Measurements from ENCODE around the gene AFF3. TPM values are rescaled to one million over a fixed set of nuclear protein-coding genes. Genes with fewer than 3 reads are reported as not detected.

AFF3 gene
- total RNA-seq, 4 donors from 2014 or later, result 9.0 to 20.2 (median 14.5) TPM

GRCh38 chr2:99910902-99911301, 231.5 kb downstream of the AFF3 start:
- in situ Hi-C loops (cut with MboI; ENCODE audit: low pct_ligation_motif_present in 1 of 4, low pct_unique_long_range_greater_than_20kb in 1 of 4, low sequenced_read_pairs in 3 of 4) (no loop called here), intact Hi-C loops (cut with DNase I; ENCODE audit: low total_unique reads) (no loop called here)
- WGBS, 2 donors (ENCODE audit: low coverage in 1 of 2), result 86 to 100% methylated on average over 4 to 5 of the region's 5 CpGs
- no peaks in the 10 kb centered on the region for H3K9me3 ChIP-seq
- no peak overlapping the region for H3K4me3 ChIP-seq
- TF ChIP-seq POLR2AphosphoS5 (IDR thresholded peaks at IDR 0.05) (no peak), EP300 (IDR thresholded peaks at IDR 0.05; ENCODE audit: low read depth) (no peak), POLR2A (IDR thresholded peaks at IDR 0.05) (no peak)
- TF ChIP-seq, protein P1, sequence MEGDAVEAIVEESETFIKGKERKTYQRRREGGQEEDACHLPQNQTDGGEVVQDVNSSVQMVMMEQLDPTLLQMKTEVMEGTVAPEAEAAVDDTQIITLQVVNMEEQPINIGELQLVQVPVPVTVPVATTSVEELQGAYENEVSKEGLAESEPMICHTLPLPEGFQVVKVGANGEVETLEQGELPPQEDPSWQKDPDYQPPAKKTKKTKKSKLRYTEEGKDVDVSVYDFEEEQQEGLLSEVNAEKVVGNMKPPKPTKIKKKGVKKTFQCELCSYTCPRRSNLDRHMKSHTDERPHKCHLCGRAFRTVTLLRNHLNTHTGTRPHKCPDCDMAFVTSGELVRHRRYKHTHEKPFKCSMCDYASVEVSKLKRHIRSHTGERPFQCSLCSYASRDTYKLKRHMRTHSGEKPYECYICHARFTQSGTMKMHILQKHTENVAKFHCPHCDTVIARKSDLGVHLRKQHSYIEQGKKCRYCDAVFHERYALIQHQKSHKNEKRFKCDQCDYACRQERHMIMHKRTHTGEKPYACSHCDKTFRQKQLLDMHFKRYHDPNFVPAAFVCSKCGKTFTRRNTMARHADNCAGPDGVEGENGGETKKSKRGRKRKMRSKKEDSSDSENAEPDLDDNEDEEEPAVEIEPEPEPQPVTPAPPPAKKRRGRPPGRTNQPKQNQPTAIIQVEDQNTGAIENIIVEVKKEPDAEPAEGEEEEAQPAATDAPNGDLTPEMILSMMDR (IDR thresholded peaks at IDR 0.05), result no peak
- H3K36me3 ChIP-seq, result no peaks in the 10 kb centered on the region
- no peak for DNase-seq
- no peak overlapping the region for H3K27ac ChIP-seq
- no peaks in the 10 kb centered on the region for H3K27me3 ChIP-seq
- H3K4me1 ChIP-seq, result no peaks in the 10 kb centered on the region

GRCh38 chr2:99905636-99906035, 236.8 kb downstream of the AFF3 start:
- in situ Hi-C loops (cut with MboI; ENCODE audit: low pct_ligation_motif_present in 1 of 4, low pct_unique_long_range_greater_than_20kb in 1 of 4, low sequenced_read_pairs in 3 of 4) (no loop called here), intact Hi-C loops (cut with DNase I; ENCODE audit: low total_unique reads) (no loop called here)
- H3K9me3 ChIP-seq, result no peaks in the 10 kb centered on the region
- no peak overlapping the region for H3K4me3 ChIP-seq
- H3K27me3 ChIP-seq, result no peaks in the 10 kb centered on the region
- H3K4me1 ChIP-seq, result no peaks in the 10 kb centered on the region
- WGBS, 2 donors (ENCODE audit: low coverage in 1 of 2), result 83 to 86% methylated on average over 2 of the region's 2 CpGs
- no peak for TF ChIP-seq POLR2AphosphoS5 (IDR thresholded peaks at IDR 0.05)
- no peak for DNase-seq
- H3K36me3 ChIP-seq, result no peaks in the 10 kb centered on the region
- H3K27ac ChIP-seq, result no peak overlapping the region

- DNase-seq, result no peak
- no peaks in the 10 kb centered on the region for H3K9me3 ChIP-seq
- WGBS, 2 donors (ENCODE audit: low coverage in 1 of 2), result 97% methylated on average over 5 of the region's 5 CpGs; no CpG with 5 or more reads in 1 of the 2 donors
These were observed 237.4 kb downstream of the AFF3 start for GRCh38 chr2:99905025-99905424.

DNA sequence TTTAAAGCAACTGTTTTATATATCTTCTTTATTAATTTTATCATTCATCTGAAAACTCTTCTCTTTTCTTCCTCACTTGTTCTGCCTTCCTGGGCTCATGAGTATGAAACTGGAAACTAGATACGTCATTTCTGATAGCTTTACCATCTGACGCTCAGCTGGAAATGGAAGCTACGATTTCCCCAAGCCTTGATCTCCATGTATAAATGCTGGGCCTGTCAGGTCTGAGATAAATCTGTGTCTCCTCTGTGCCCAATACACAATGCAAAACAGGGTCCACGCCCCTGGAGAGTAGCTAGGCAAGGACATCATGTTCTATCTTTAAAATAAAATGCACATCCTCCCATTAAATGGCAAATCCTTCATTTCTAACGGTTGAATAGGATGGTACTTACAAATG, 238.4 kb downstream of the AFF3 start:
- in situ Hi-C loops (cut with MboI; ENCODE audit: low pct_ligation_motif_present in 1 of 4, low pct_unique_long_range_greater_than_20kb in 1 of 4, low sequenced_read_pairs in 3 of 4) (no loop called here), intact Hi-C loops (cut with DNase I; ENCODE audit: low total_unique reads) (no loop called here)
- no peak overlapping the region for H3K27ac ChIP-seq
- H3K4me3 ChIP-seq, result no peak overlapping the region
- 80 to 88% methylated on average over 5 of the region's 5 CpGs for WGBS, 2 donors (ENCODE audit: low coverage in 1 of 2)
- no peaks in the 10 kb centered on the region for H3K36me3 ChIP-seq
- no peaks in the 10 kb centered on the region for H3K4me1 ChIP-seq
- no peak for DNase-seq
- H3K9me3 ChIP-seq, result no peaks in the 10 kb centered on the region
- TF ChIP-seq, protein P1 (IDR thresholded peaks at IDR 0.05), result no peak
- no peak for TF ChIP-seq POLR2A (IDR thresholded peaks at IDR 0.05)
- TF ChIP-seq POLR2AphosphoS5 (IDR thresholded peaks at IDR 0.05), result no peak
- TF ChIP-seq EP300 (IDR thresholded peaks at IDR 0.05; ENCODE audit: low read depth), result no peak
- no peaks in the 10 kb centered on the region for H3K27me3 ChIP-seq

More at GRCh38 chr2:99905025-99905424, 237.4 kb downstream of the AFF3 start:
- Histone ChIP-seq H3K36me3 (no peaks in the 10 kb centered on the region), H3K4me3 (no peak overlapping the region), H3K4me1 (no peaks in the 10 kb centered on the region), H3K27ac (no peak overlapping the region), H3K27me3 (no peaks in the 10 kb centered on the region)
- TF ChIP-seq POLR2A (IDR thresholded peaks at IDR 0.05) (no peak), EP300 (IDR thresholded peaks at IDR 0.05; ENCODE audit: low read depth) (no peak), POLR2AphosphoS5 (IDR thresholded peaks at IDR 0.05) (no peak)
- TF ChIP-seq, protein P1 (IDR thresholded peaks at IDR 0.05), result no peak
- intact Hi-C loops (cut with DNase I; ENCODE audit: low total_unique reads) (no loop called here), in situ Hi-C loops (cut with MboI; ENCODE audit: low pct_ligation_motif_present in 1 of 4, low pct_unique_long_range_greater_than_20kb in 1 of 4, low sequenced_read_pairs in 3 of 4) (no loop called here)

- TF ChIP-seq, protein P1 (IDR thresholded peaks at IDR 0.05), result no peak
- no peak for TF ChIP-seq POLR2A (IDR thresholded peaks at IDR 0.05)
- TF ChIP-seq EP300 (IDR thresholded peaks at IDR 0.05; ENCODE audit: low read depth), result no peak
- TF ChIP-seq POLR2AphosphoS5 (IDR thresholded peaks at IDR 0.05), result no peak
- H3K36me3 ChIP-seq, result no peaks in the 10 kb centered on the region
- H3K4me1 ChIP-seq, result no peaks in the 10 kb centered on the region
- no peaks in the 10 kb centered on the region for H3K27me3 ChIP-seq
- 89 to 100% methylated on average over 2 to 7 of the region's 7 CpGs for WGBS, 2 donors (ENCODE audit: low coverage in 1 of 2)
- intact Hi-C loops (cut with DNase I; ENCODE audit: low total_unique reads) (no loop called here), in situ Hi-C loops (cut with MboI; ENCODE audit: low pct_ligation_motif_present in 1 of 4, low pct_unique_long_range_greater_than_20kb in 1 of 4, low sequenced_read_pairs in 3 of 4) (no loop called here)
- no peak for DNase-seq
- H3K4me3 ChIP-seq, result no peak overlapping the region
- H3K27ac ChIP-seq, result no peak overlapping the region
- H3K9me3 ChIP-seq, result no peaks in the 10 kb centered on the region
These were observed 241.8 kb downstream of the AFF3 start for GRCh38 chr2:99900556-99900955.
